Mesenchymal stem cell (in vitro differentiated cells and primary cell): ENCODE measurements around the gene PAX2.

Experiments
- DNase-seq: peaks from one replicate; pipeline ENCODE4 v3.0.0-alpha.2; 2013
- H2AFZ ChIP-seq: one replicate; pipeline ENCODE4 v1.6.1; 2013; ENCODE audit warnings: low read depth, mild to moderate bottlenecking, control low read depth, inconsistent platforms, low read length, moderate library complexity
- H2AK5ac ChIP-seq: 2 replicates; pipeline ENCODE4 v1.6.1; 2013; ENCODE audit warnings: low read length, moderate library complexity, mild to moderate bottlenecking, inconsistent platforms; ENCODE audit not compliant: severe bottlenecking
- H2BK120ac ChIP-seq: one replicate; pipeline ENCODE4 v1.6.1; 2013; ENCODE audit warnings: low read depth, mild to moderate bottlenecking, inconsistent platforms, low read length, moderate library complexity
- H2BK12ac ChIP-seq, 2 experiments: one replicate each; pipeline ENCODE4 v1.6.1; 2013; ENCODE audit warnings: inconsistent platforms in 2 of 2, low read length in 2 of 2, mild to moderate bottlenecking in 2 of 2, moderate library complexity in 2 of 2, control low read depth in 1 of 2
- H2BK15ac ChIP-seq: one replicate; pipeline ENCODE4 v1.6.1; 2013; ENCODE audit warnings: mild to moderate bottlenecking, low read depth, inconsistent platforms; ENCODE audit not compliant: poor library complexity, severe bottlenecking
- H2BK5ac ChIP-seq: 2 replicates; pipeline ENCODE4 v1.6.1; 2013; ENCODE audit warnings: low read depth, mild to moderate bottlenecking, low read length, control low read depth, inconsistent platforms; ENCODE audit not compliant: poor library complexity, severe bottlenecking
- H3K14ac ChIP-seq, 2 experiments: one replicate each; pipeline ENCODE4 v1.6.1; 2013; ENCODE audit warnings: inconsistent platforms in 2 of 2, low read length in 2 of 2, control low read depth in 1 of 2, mild to moderate bottlenecking in 1 of 2, moderate library complexity in 1 of 2
- H3K18ac ChIP-seq, 2 experiments: one replicate each; pipeline ENCODE4 v1.6.1; 2013; ENCODE audit warnings: inconsistent platforms in 2 of 2, low read length in 2 of 2, control low read depth in 1 of 2, low read depth in 1 of 2, mild to moderate bottlenecking in 1 of 2
- H3K23ac ChIP-seq, 2 experiments: one replicate each; pipeline ENCODE4 v1.6.1; 2013; ENCODE audit warnings: inconsistent platforms in 2 of 2, low read length in 2 of 2, mild to moderate bottlenecking in 2 of 2, moderate library complexity in 2 of 2, control low read depth in 1 of 2
- H3K27ac ChIP-seq: 2 replicates; pipeline ENCODE4 v1.5.1; 2013; ENCODE audit warnings: mild to moderate bottlenecking, moderate library complexity, low read length, control low read depth, inconsistent platforms; ENCODE audit not compliant: poor library complexity, severe bottlenecking
- H3K27me3 ChIP-seq, 2 experiments: 2 replicates each; pipeline versions ENCODE4 v1.6.1 to v1.7.0; 2013; ENCODE audit warnings: low read length in 2 of 2, mild to moderate bottlenecking in 2 of 2, moderate library complexity in 2 of 2, control low read depth in 1 of 2, inconsistent platforms in 1 of 2; ENCODE audit not compliant: control insufficient read depth in 1 of 2, insufficient read depth in 1 of 2
- H3K36me3 ChIP-seq, 2 experiments: 2 replicates each; pipeline versions ENCODE4 v1.6.1 to v1.7.0; 2013; ENCODE audit warnings: low read length in 2 of 2, control low read depth in 1 of 2, inconsistent platforms in 1 of 2, low read depth in 1 of 2, mild to moderate bottlenecking in 1 of 2; ENCODE audit not compliant: insufficient read depth in 2 of 2, control insufficient read depth in 1 of 2
- H3K4ac ChIP-seq, 2 experiments: one replicate each; pipeline ENCODE4 v1.6.1; 2013; ENCODE audit warnings: inconsistent platforms in 2 of 2, low read length in 2 of 2, mild to moderate bottlenecking in 2 of 2, moderate library complexity in 2 of 2, control low read depth in 1 of 2, low read depth in 1 of 2
- H3K4me1 ChIP-seq: 2 replicates; pipeline ENCODE4 v1.6.1; 2013; ENCODE audit warnings: low read depth, low read length, control low read depth; ENCODE audit not compliant: control insufficient read depth, insufficient read depth
- H3K4me2 ChIP-seq: 2 replicates; pipeline ENCODE4 v1.6.1; 2013; ENCODE audit warnings: low read length, mild to moderate bottlenecking, inconsistent platforms; ENCODE audit not compliant: poor library complexity, severe bottlenecking
- H3K4me3 ChIP-seq, 2 experiments: 2 replicates each; pipeline versions ENCODE4 v1.5.1 to v1.7.0; 2013; ENCODE audit warnings: low read length in 2 of 2, mild to moderate bottlenecking in 2 of 2, control low read depth in 1 of 2, low read depth in 1 of 2; ENCODE audit not compliant: insufficient read depth in 1 of 2
- H3K79me1 ChIP-seq: replicated peaks from 2 replicates; pipeline ENCODE4 v1.6.1; 2013; ENCODE audit warnings: mild to moderate bottlenecking, control low read depth, low read length, inconsistent platforms; ENCODE audit not compliant: poor library complexity, severe bottlenecking
- H3K9ac ChIP-seq: 2 replicates; pipeline ENCODE4 v1.7.0; 2013; ENCODE audit warnings: mild to moderate bottlenecking, low read length, moderate library complexity
- H3K9me3 ChIP-seq: 2 replicates; pipeline ENCODE4 v1.7.0; 2013; ENCODE audit warnings: mild to moderate bottlenecking, low read length; ENCODE audit not compliant: control insufficient read depth
- H4K8ac ChIP-seq: one replicate; pipeline ENCODE4 v1.6.1; 2013; ENCODE audit warnings: inconsistent platforms, mild to moderate bottlenecking, low read length, moderate library complexity
- H4K91ac ChIP-seq: one replicate; pipeline ENCODE4 v1.6.1; 2013; ENCODE audit warnings: mild to moderate bottlenecking, low read length, inconsistent platforms
- WGBS: methylation state at CpG from one replicate; pipeline ENCODE4 v1.1.7; 2013; ENCODE audit warnings: mixed read lengths; 5-methylcytosine and 5-hydroxymethylcytosine counted together

The PAX2 gene

GRCh38 chr10:100744136-100744986 is 1.0 kb upstream of the PAX2 start:
- WGBS, result 3% methylated on average over 63 of the region's 65 CpGs
- H3K4ac ChIP-seq, result no peak overlapping the region
- no peak overlapping the region for H2BK120ac ChIP-seq
- H2AK5ac ChIP-seq, result no peak overlapping the region
- H3K4me2 ChIP-seq, result peak overlapping the region; percentile 1
- no peak overlapping the region for H2AFZ ChIP-seq
- no peak overlapping the region for H3K27ac ChIP-seq
- peaks cover 5% of the 10 kb centered on the region for H3K9me3 ChIP-seq
- no peak overlapping the region for H2BK12ac ChIP-seq
- H3K79me1 ChIP-seq, result no peaks in the 10 kb centered on the region
- H3K4me3 ChIP-seq, result no peak overlapping the region
- peaks cover 55% of the 10 kb centered on the region for H3K4me1 ChIP-seq
- H4K8ac ChIP-seq, result no peak overlapping the region
- no peak overlapping the region for H4K91ac ChIP-seq
- no peak for DNase-seq
- no peaks in the 10 kb centered on the region for H3K36me3 ChIP-seq
- no peak overlapping the region for H2BK5ac ChIP-seq
- H3K27me3 ChIP-seq, result peaks cover 91 to 93% of the 10 kb centered on the region in 2 experiments
- H3K23ac ChIP-seq, result no peak overlapping the region
- peak overlapping the region; percentile 33 for H2BK15ac ChIP-seq
- H3K14ac ChIP-seq, result no peak overlapping the region
- H3K9ac ChIP-seq, result no peak overlapping the region
- no peak overlapping the region for H3K18ac ChIP-seq

GRCh38 chr10:100745882-100746783 is 751 bp downstream of the PAX2 start:
- Histone ChIP-seq H3K4ac (no peak overlapping the region), H3K36me3 (no peaks in the 10 kb centered on the region), H2BK12ac (no peak overlapping the region), H3K4me2 (peak overlapping the region; percentile 50), H3K27me3 (peaks cover 91 to 93% of the 10 kb centered on the region in 2 experiments), H2AK5ac (no peak overlapping the region), H3K4me3 (no peak overlapping the region), H3K23ac (no peak overlapping the region), H3K27ac (no peak overlapping the region), H2BK15ac (peak overlapping the region; percentile 0), H2BK5ac (no peak overlapping the region), H3K4me1 (peaks cover 51% of the 10 kb centered on the region), H3K14ac (no peak overlapping the region), H3K79me1 (no peaks in the 10 kb centered on the region), H2AFZ (no peak overlapping the region), H4K91ac (no peak overlapping the region), H3K18ac (no peak overlapping the region), H2BK120ac (no peak overlapping the region), H4K8ac (no peak overlapping the region), H3K9ac (no peak overlapping the region), H3K9me3 (no peaks in the 10 kb centered on the region)
- no peak for DNase-seq
- 1% methylated on average over 46 of the region's 54 CpGs for WGBS

GRCh38 chr10:100746784-100747455 is 1.5 kb downstream of the PAX2 start:
- H3K23ac ChIP-seq, result no peak overlapping the region
- H2BK12ac ChIP-seq, result no peak overlapping the region

More at GRCh38 chr10:100746784-100747455, 1.5 kb downstream of the PAX2 start:
- no peaks in the 10 kb centered on the region for H3K36me3 ChIP-seq
- H2AK5ac ChIP-seq, result no peak overlapping the region
- H3K4me3 ChIP-seq, result no peak overlapping the region
- DNase-seq, result no peak
- no peaks in the 10 kb centered on the region for H3K79me1 ChIP-seq
- H2AFZ ChIP-seq, result no peak overlapping the region
- no peak overlapping the region for H3K4me2 ChIP-seq
- 6% methylated on average over 9 of the region's 9 CpGs for WGBS
- H2BK15ac ChIP-seq, result no peak overlapping the region
- H2BK120ac ChIP-seq, result no peak overlapping the region
- H3K27ac ChIP-seq, result no peak overlapping the region
- no peak overlapping the region for H3K9ac ChIP-seq
- H3K9me3 ChIP-seq, result no peaks in the 10 kb centered on the region
- H2BK5ac ChIP-seq, result no peak overlapping the region
- H3K4ac ChIP-seq, result no peak overlapping the region
- no peak overlapping the region for H4K8ac ChIP-seq
- no peak overlapping the region for H3K18ac ChIP-seq
- H3K4me1 ChIP-seq, result peaks cover 49% of the 10 kb centered on the region
- no peak overlapping the region for H3K14ac ChIP-seq
- peaks cover 91 to 93% of the 10 kb centered on the region in 2 experiments for H3K27me3 ChIP-seq
- H4K91ac ChIP-seq, result no peak overlapping the region
